IMR-90 (cell line): ENCODE results near the gene KRTAP12-3. TPM values are rescaled to one million over a fixed set of nuclear protein-coding genes. Genes with fewer than 3 reads are reported as not detected.

Experiments
- ATAC-seq: fragments of 200-7000 bp; cut with Tn5 transposase; 2 replicates; pipeline ENCODE4 v1.9.1; 2020; ENCODE audit warnings: low read depth, mild to moderate bottlenecking, moderate library complexity
- BruUV-seq: library from RNA; stranded (reverse); fragments of 400-500 nt; replicated peaks from 2 replicates; lab custom pipeline; 2021; lab: Mats Ljungman, UMichigan
- CTCF ChIA-PET: fragments of 300-600 bp; formaldehyde crosslinking; extraction: SDS; loops from one replicate; lab custom pipeline; 2021; ENCODE audit warnings: antibody characterized with exemption; lab: Yijun Ruan, JAX
- POLR2A ChIA-PET: fragments of 300-600 bp; sonication (Branson Sonifier 250); formaldehyde crosslinking; loops from one replicate; lab custom pipeline; 2022; ENCODE audit warnings: antibody characterized with exemption; ENCODE audit not compliant: unreplicated experiment; lab: Charles Lee
- DNase-seq: peaks from one replicate; pipeline ENCODE4 v3.0.0; 2013
- H2AFZ ChIP-seq: replicated peaks from 2 replicates; pipeline ENCODE3; 2013; ENCODE audit warnings: low read length, mild to moderate bottlenecking; ENCODE audit not compliant: poor library complexity
- H2AK5ac ChIP-seq: 2 replicates; pipeline ENCODE4 v1.6.1; 2013; ENCODE audit warnings: low read depth, low read length, inconsistent platforms
- H2AK9ac ChIP-seq: replicated peaks from 2 replicates; pipeline ENCODE3; 2013; ENCODE audit warnings: mild to moderate bottlenecking, low read depth, low read length, moderate library complexity; ENCODE audit not compliant: poor library complexity
- H2BK120ac ChIP-seq: 2 replicates; pipeline ENCODE4 v1.6.1; 2013; ENCODE audit warnings: low read depth, low read length, inconsistent platforms
- H2BK15ac ChIP-seq: 3 replicates; pipeline ENCODE4 v1.6.1; 2013; ENCODE audit warnings: low read depth, low read length, inconsistent platforms
- H2BK20ac ChIP-seq: 2 replicates; pipeline ENCODE4 v1.6.1; 2013; ENCODE audit warnings: low read depth, mild to moderate bottlenecking, inconsistent platforms, low read length, moderate library complexity
- H2BK5ac ChIP-seq: 2 replicates; pipeline ENCODE4 v1.6.1; 2013; ENCODE audit warnings: mild to moderate bottlenecking, low read depth, low read length, inconsistent platforms; ENCODE audit not compliant: poor library complexity, severe bottlenecking
- H3K14ac ChIP-seq: replicated peaks from 2 replicates; pipeline ENCODE4 v1.6.1; 2013; ENCODE audit warnings: low read depth, low read length, inconsistent platforms
- H3K18ac ChIP-seq: 2 replicates; pipeline ENCODE4 v1.6.1; 2013; ENCODE audit warnings: low read depth, low read length, control low read depth
- H3K23ac ChIP-seq: 2 replicates; pipeline ENCODE4 v1.6.1; 2013; ENCODE audit warnings: low read depth, low read length, inconsistent platforms
- H3K27ac ChIP-seq: 2 replicates; pipeline ENCODE4 v1.5.1; 2013; ENCODE audit warnings: mild to moderate bottlenecking, control low read depth, low read length; ENCODE audit not compliant: insufficient read depth
- H3K27me3 ChIP-seq: 2 replicates; pipeline ENCODE4 v1.6.1; 2013; ENCODE audit warnings: low read length; ENCODE audit not compliant: control insufficient read depth, insufficient read depth
- H3K36me3 ChIP-seq: 2 replicates; pipeline ENCODE4 v1.6.1; 2013; ENCODE audit warnings: low read length, mixed read lengths; ENCODE audit not compliant: control insufficient read depth, insufficient read depth
- H3K4ac ChIP-seq: 2 replicates; pipeline ENCODE4 v1.6.1; 2013; ENCODE audit warnings: low read depth, low read length, inconsistent platforms
- H3K4me1 ChIP-seq: 2 replicates; pipeline ENCODE4 v1.6.1; 2013; ENCODE audit warnings: low read length, mixed read lengths; ENCODE audit not compliant: control insufficient read depth, insufficient read depth
- H3K4me2 ChIP-seq: 2 replicates; pipeline ENCODE4 v1.6.1; 2013; ENCODE audit warnings: low read depth, mild to moderate bottlenecking, control low read depth, low read length, moderate library complexity
- H3K4me3 ChIP-seq: 2 replicates; pipeline ENCODE4 v1.5.1; 2013; ENCODE audit warnings: low read depth, mild to moderate bottlenecking, control low read depth, low read length, moderate library complexity; ENCODE audit not compliant: insufficient read depth
- H3K56ac ChIP-seq: 2 replicates; pipeline ENCODE4 v1.6.1; 2013; ENCODE audit warnings: low read length, inconsistent platforms; ENCODE audit not compliant: insufficient read depth; ENCODE audit errors: extremely low read depth
- H3K79me1 ChIP-seq, 2 experiments: 2 replicates each; pipeline ENCODE4 v1.6.1; 2013; ENCODE audit warnings: low read length in 2 of 2, inconsistent platforms in 1 of 2, low read depth in 1 of 2
- H3K9ac ChIP-seq: 2 replicates; pipeline ENCODE4 v1.6.1; 2013; ENCODE audit warnings: low read depth, low read length, control low read depth
- H3K9me1 ChIP-seq: 2 replicates; pipeline ENCODE4 v1.6.1; 2013; ENCODE audit warnings: low read length, inconsistent platforms; ENCODE audit not compliant: insufficient read depth
- H3K9me3 ChIP-seq: 2 replicates; pipeline ENCODE4 v1.6.1; 2013; ENCODE audit warnings: low read length; ENCODE audit not compliant: control insufficient read depth, insufficient read depth
- H4K20me1 ChIP-seq: 2 replicates; pipeline ENCODE4 v1.6.1; 2013; ENCODE audit warnings: low read length, inconsistent platforms; ENCODE audit not compliant: insufficient read depth
- H4K5ac ChIP-seq: 2 replicates; pipeline ENCODE4 v1.6.1; 2013; ENCODE audit warnings: mild to moderate bottlenecking, low read depth, low read length, control low read depth
- H4K8ac ChIP-seq, 2 experiments: 2 replicates each; pipeline ENCODE4 v1.6.1; 2013; ENCODE audit warnings: low read depth in 2 of 2, low read length in 2 of 2, control low read depth in 1 of 2, inconsistent platforms in 1 of 2
- H4K91ac ChIP-seq: 2 replicates; pipeline ENCODE4 v1.6.1; 2013; ENCODE audit warnings: low read depth, low read length, inconsistent platforms; ENCODE audit not compliant: insufficient read depth
- CHD1 ChIP-seq: IDR thresholded peaks from 2 replicates; pipeline ENCODE4 v1.6.1; 2012; ENCODE audit warnings: low read depth, low read length, improper control_type of control experiment
- FOS ChIP-seq: fragments of 150-350 bp; IDR thresholded peaks from 2 replicates; pipeline ENCODE4 v1.6.1; 2016; ENCODE audit warnings: low read depth, low read length
- MAFK ChIP-seq: IDR thresholded peaks from 2 replicates; pipeline ENCODE4 v1.6.1; 2012; ENCODE audit warnings: low read depth, low read length, improper control_type of control experiment
- WGBS, 2 experiments: methylation state at CpG; one replicate each; pipeline versions ENCODE4 v1.1.5 to v1.1.7; 2013; ENCODE audit warnings: missing lambda C conversion rate in 2 of 2; ENCODE audit not compliant: insufficient read length in 1 of 2; ENCODE audit errors: extremely low coverage in 2 of 2; 5-methylcytosine and 5-hydroxymethylcytosine counted together
- dilution Hi-C: fragments of 300-500 bp; cut with HindIII; formaldehyde crosslinking; loops from one replicate; pipeline ENCODE4 v1.14.3; 2018; ENCODE audit warnings: low sequenced_read_pairs; ENCODE audit not compliant: unreplicated experiment
- in situ Hi-C: fragments of 300-500 bp; cut with MboI; formaldehyde crosslinking; loops from 3 replicates; pipeline ENCODE4 v1.14.3; 2019; ENCODE audit warnings: low sequenced_read_pairs, inconsistent platforms, mixed read lengths
- intact Hi-C: fragments of 100-400 bp; cut with micrococcal nuclease; formaldehyde crosslinking; loops from 2 replicates; pipeline ENCODE4 v1.10.0; 2022
- polyA plus RNA-seq, 3 experiments: library from polyadenylated mRNA; depleted of rRNA; stranded (reverse); fragments of >200 nt; gene quantifications; 2 replicates each; pipeline ENCODE4 v1.2.3, GENCODE V29; 2012; ENCODE audit warnings: low replicate concordance in 1 of 3
- total RNA-seq: library from RNA; depleted of rRNA; stranded (reverse); fragments of >200 nt; gene quantifications from 2 replicates; pipeline ENCODE4 v1.2.3, GENCODE V29; 2012

The KRTAP12-3 gene
- total and polyA plus RNA-seq, 2 of the 4 experiments (the other 2 are of a cell fraction): not detected

DNA sequence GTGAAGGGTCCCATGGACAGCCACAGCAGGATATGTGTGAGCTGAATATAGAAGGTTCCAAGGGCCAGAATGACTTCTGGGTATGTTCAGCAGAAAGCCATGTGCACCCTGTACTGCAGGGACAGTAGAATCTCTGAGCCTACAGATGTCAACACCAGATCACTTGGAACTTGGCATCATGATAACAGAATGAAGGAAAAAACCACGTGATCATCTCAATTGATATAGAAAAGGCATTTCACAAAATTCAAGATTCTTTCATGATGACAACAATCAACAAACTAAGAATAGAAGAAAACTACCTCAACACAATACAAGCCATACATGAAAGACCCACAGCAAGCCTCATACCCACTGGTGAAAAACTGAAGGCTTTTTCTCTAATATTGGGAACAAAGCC is 9.9 kb downstream of the KRTAP12-3 start:
- no CpG with 5 or more reads among the region's 1 CpG for WGBS, 2 experiments
- Histone ChIP-seq H2AFZ (no peak overlapping the region), H4K91ac (no peak overlapping the region), H3K18ac (no peak overlapping the region), H2AK9ac (no peak overlapping the region), H2AK5ac (no peak overlapping the region), H3K4me1 (no peaks in the 10 kb centered on the region), H2BK120ac (no peak overlapping the region), H3K27me3 (0 out of 2 replicates have a peak, but pooled peaks cover 3% of the 10 kb centered on the region), H3K9me3 (peaks cover 3% of the 10 kb centered on the region; the same call in 1 of the 2 replicates), H2BK5ac (no peak overlapping the region), H3K79me1 (no peaks in the 10 kb centered on the region), H3K56ac (no peak overlapping the region), H2BK20ac (no peak overlapping the region), H3K36me3 (no peaks in the 10 kb centered on the region), H3K4me3 (no peak overlapping the region), H4K5ac (no peak overlapping the region), H3K4me2 (no peak overlapping the region), H3K14ac (no peak overlapping the region), H4K8ac (no peak overlapping the region), H3K9ac (no peak overlapping the region), H2BK15ac (no peak overlapping the region), H3K4ac (no peak overlapping the region), H3K23ac (no peak overlapping the region), H4K20me1 (no peaks in the 10 kb centered on the region), H3K9me1 (no peaks in the 10 kb centered on the region), H3K27ac (no peak overlapping the region)
- ChIA-PET POLR2A (no interaction called here), CTCF (no interaction called here)
- intact Hi-C loops (no loop called here), in situ Hi-C loops (no loop called here), dilution Hi-C loops (no loop called here)
- TF ChIP-seq MAFK (no peak), CHD1 (no peak), FOS (no peak)
- DNase-seq (no peak), ATAC-seq (no peak)
- no TSS peak for BruUV-seq
